Measurements from ENCODE around the gene PDE1A.

- TF ChIP-seq YY1 (IDR thresholded peaks at IDR 0.05; ENCODE audit: insufficient read depth, insufficient read length) (no peak), SUZ12 (IDR thresholded peaks at IDR 0.05; ENCODE audit: extremely low read depth, insufficient read depth, insufficient read length) (no peak), ZNF274 (IDR thresholded peaks at IDR 0.05; ENCODE audit: low read depth, low read length) (no peak)
Observed at GRCh38 chr2:182415771-182416170, 11.1 kb downstream of the PDE1A start.
